Hematopoietic multipotent progenitor cell (in vitro differentiated cells): ENCODE data around the gene C2. TPM values are rescaled to one million over a fixed set of nuclear protein-coding genes. Genes with fewer than 3 reads are reported as not detected.
"Not testable (repeated sequence)": the region's sequence is repeated elsewhere in the genome, so short reads cannot be mapped to it uniquely, and the experiment has no call there.

Experiments
- DNase-seq, 3 donors: peaks; one replicate each; pipeline ENCODE4 v3.0.0-alpha.2; 2011 to 2015; ENCODE audit warnings: low read depth in 2 of 3, low spot score in 2 of 3
- small RNA-seq: library from RNA; depleted of rRNA; stranded (forward); fragments of <200 nt; gene quantifications from one replicate; pipeline ENCODE3, GENCODE V24; 2012
- total RNA-seq: library from RNA; depleted of rRNA; stranded (reverse); fragments of >200 nt; gene quantifications from one replicate; pipeline ENCODE4 v1.2.3, GENCODE V29; 2012

C2 gene
- total RNA-seq, 1 donor, result 0.54 TPM

DNA sequence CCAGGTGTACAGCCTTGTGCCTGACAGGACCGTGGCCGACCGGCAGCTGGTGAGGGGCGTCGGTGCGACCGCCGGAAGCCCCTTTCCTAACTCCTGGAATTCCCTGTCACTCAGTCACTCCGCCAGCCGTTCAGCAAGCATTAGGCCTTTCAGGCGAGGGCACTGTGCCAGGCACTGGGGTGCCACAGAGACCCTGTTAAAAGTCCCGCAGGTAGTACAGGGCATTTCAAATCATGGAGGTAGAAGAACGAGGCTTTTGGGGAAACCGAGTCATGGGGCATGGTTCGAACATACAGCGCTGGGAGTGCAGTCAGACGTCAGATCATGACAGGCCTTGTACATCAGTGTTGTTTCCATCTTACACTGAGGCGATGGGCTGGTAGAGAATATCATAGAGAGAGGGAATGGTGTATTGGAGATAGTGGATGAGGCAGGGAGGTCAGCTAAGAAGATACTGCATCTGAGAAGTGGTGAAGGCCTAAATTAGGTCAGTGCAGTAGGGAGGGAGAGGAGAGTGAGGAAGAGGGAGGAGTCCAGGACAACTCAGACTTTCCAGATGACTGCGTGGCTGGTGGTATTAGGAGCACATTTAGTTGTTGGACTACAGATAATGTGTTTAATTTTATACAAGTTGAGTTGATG, 45.3 kb downstream of the C2 start:
- DNase-seq, result no peak

DNA sequence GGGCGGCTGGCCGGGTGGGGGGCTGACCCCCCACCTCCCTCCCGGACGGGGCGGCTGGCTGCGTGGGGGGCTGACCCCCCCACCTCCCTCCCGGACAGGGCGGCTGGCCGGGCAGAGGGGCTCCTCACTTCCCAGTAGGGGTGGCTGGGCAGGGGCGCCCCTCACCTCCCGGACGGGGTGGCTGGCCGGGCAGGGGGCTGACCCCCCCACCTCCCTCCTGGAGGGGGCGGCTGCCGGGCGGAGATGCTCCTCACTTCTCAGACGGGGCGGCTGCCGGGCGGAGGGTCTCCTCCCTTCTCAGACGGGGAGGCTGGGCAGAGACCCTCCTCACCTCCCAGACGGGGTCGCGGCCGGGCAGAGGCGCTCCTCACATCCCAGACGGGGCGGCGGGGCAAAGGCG, 48.5 kb downstream of the C2 start:
- DNase-seq, result not testable (repeated sequence)

DNA sequence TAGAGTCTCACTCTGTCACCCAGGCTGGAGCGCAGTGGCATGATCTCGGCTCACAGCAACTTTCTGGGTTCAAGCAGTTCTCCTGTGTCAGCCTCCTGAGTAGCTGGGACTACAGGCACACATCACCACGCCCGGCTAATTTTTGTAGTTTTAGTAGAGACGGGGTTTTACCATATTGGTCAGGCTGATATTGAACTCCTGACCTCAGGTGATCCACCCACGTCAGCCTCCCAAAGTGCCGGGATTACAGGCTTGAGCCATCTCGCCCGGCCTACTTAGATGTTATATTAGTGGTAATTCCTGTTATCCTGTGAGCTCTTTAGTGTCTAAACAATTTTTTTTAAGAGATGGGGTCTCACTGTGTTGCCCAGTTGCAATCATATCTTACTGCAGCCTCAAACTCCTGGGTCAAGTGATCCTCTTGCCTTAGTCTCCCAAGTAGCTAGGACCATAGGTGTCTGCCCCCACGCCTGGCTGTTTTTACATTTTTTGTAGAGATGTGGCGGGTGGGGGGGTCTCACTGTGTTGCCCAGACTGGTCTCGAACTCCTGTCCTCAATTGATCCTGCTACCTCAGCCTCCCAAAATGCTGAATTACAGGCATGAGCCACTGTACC, 50.4 kb downstream of the C2 start:
- no peak for DNase-seq

DNA sequence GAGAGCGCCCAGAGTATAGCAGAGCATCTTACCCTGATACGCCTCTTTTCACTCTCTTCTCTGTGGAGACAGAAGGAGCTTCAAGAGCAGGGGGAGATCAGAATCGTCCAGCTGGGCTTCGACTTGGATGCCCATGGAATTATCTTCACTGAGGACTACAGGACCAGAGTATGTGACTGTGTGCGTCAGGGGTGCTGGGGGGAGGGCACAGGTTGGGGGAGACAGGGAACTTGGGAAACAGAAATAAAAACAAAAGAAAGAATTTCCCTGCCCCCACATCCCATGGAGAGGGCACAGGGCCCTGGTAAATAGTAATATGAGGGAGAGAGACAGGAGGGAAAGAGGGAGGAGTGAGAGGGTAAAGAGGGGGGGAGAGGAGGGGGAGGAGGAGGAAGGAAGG, 51.3 kb downstream of the C2 start:
- no peak for DNase-seq

DNA sequence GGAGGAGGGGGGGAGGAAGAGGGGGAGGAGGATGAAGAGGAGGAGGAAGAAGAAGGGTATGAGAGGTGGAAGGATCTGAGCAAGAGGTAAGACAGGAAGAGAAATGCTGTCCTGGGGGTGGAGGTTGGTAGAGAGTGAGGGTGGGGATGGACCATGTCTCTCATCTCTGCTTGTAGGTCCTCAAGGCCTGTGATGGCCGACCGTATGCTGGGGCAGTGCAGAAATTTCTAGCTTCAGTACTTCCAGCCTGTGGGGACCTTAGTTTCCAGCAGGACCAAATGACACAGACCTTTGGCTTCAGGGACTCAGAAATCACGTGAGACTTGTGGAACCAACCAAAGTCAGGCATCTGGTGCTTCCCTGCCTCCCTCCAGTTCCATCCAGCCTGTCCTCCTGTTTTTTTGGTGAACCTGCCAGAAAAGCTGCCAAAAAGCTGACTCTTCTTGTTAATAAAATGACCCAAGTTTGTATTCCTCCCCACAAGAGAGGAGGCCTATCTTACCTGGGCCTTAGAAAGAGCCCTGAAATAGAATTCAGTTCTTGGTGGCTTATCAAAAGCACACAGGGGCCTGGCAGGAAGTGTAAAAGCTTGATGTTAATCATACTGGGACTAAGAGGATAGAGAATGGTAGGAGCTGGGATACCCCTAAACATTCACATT, 51.9 kb downstream of the C2 start:
- no peak for DNase-seq

DNA sequence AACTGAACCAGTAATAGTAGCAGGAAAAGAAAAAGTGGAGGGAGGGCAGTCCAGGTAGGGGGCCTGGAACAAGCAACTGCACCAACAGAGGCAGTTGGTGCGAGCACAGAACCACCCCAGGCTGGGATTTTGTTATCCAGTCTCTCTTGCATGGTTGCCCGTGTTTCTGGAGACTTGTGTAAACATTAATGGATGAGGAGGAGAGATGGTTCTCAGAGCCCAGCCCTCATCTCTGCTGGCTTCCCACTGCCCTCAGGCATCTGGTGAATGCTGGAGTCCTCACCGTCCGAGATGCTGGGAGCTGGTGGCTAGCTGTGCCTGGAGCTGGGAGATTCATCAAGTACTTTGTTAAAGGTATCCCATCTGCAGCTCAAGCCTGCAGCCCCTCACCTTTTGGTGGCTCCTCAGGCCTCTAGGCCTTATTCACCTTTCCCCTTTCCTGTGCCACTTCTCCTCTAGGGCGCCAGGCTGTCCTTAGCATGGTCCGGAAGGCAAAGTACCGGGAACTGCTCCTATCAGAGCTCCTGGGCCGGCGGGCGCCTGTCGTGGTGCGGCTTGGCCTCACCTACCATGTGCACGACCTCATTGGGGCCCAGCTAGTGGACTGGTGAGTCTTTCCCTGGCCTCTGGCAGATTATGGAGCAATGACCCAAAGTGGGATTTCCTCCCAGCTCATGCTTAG, 52.8 kb downstream of the C2 start:
- DNase-seq, result not testable (repeated sequence)

DNA sequence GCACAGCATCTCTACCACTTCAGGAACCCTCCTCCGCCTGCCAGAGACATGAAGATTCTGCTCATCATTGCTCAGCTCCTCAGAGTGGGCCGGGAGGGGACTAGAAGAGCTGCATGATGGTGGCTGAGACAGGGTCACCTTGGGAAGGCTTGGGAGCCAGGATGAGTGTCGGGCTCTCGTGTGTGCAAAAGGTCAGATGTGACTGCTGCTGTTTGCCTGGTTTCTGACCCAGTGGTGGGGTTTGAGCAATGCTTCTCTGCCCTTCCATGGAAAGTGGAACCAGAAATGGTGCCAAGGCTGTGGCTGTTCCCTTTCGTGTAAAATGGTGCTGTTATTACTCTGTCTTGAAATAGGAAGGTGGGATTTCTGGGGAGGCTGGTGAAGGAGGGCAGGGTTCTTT, 53.5 kb downstream of the C2 start:
- DNase-seq, result not testable (repeated sequence)

DNA sequence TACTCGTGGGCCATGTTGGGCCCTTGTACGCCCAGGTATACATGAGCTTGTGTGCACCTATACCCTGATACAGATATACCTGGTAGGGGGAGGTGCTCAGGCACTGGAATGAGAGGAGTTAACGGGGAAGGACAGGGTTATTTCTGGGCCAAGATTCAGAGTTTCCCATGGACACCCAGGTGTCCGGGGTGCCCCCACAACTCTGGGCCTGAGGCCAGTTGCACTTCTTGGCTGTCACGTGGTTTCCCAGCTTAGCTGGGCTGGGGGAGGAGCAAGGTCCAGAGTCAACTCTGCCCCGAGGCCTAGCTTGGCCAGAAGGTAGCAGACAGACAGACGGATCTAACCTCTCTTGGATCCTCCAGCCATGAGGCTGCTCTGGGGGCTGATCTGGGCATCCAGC, 54.2 kb downstream of the C2 start, which contains the start of gene C4A:
TSS of gene C4A (plus strand) at position 314 of the 400 bp plus-strand sequence. CDS start at position 365, 51 bp downstream.
- DNase-seq, result not testable (repeated sequence)

DNA sequence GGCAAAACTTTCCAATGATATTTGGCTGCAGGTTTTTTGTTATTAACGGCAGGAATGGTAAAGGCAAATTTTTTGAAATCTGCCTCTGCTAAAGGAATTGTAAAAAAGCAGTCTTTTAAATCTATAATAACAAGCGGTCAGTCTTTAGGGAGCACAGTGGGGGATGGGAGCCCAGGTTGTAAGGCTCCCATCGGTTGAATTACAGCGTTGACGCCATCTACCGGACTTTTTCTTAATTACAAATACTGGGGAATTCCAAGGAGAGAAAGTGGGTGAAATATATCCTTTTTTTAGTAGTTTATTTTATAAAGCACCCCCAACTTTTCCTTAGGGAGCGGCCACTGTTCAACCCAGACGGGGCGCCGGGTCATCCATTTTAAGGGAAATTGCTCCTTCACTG, 61.8 kb downstream of the C2 start:
- DNase-seq, result not testable (repeated sequence)

DNA sequence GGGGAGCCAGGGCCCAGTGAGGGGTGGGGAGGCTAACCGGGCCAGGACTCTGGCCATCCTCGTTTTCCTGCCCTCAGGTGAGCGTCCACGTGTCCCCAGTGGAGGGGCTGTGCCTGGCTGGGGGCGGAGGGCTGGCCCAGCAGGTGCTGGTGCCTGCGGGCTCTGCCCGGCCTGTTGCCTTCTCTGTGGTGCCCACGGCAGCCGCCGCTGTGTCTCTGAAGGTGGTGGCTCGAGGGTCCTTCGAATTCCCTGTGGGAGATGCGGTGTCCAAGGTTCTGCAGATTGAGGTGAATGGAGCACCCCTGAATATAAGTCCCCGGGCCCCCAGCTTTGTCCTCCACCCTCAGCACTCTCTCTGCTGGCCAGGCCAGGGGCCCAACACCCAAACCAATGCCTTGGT, 66.9 kb downstream of the C2 start:
- DNase-seq, result not testable (repeated sequence)

Small RNA genes within 50 kb of the gene (small RNA-seq; reads per million reads assigned to genes)
- not detected for gene AL645922.1

Other genes with a start within 250 kb of the C2 start
- gene LY6G5C, start 246.7 kb upstream of the C2 start, total RNA-seq, result 3.5 TPM
- gene ABHD16A, start 224.4 kb upstream of the C2 start, total RNA-seq, result 75.4 TPM
- 0.54 TPM for gene LY6G6F, start 220.9 kb upstream of the C2 start, total RNA-seq
- gene LY6G6D, start 212.4 kb upstream of the C2 start, total RNA-seq, result 1.6 TPM
- gene LY6G6C, start 206.0 kb upstream of the C2 start, total RNA-seq, result 0.54 TPM
- 7.8 TPM for gene MPIG6B, start 204.3 kb upstream of the C2 start, total RNA-seq
- 223 TPM for gene DDAH2, start 198.4 kb upstream of the C2 start, total RNA-seq
- 794 TPM for gene CLIC1, start 191.2 kb upstream of the C2 start, total RNA-seq
- gene MSH5, start 187.7 kb upstream of the C2 start, total RNA-seq, result 32.3 TPM
- 0.27 TPM for gene SAPCD1, start 165.1 kb upstream of the C2 start, total RNA-seq
- 2.4 TPM for gene VWA7, start 150.4 kb upstream of the C2 start, total RNA-seq
- gene VARS1, start 132.0 kb upstream of the C2 start, total RNA-seq, result 52.0 TPM
- gene LSM2, start 120.8 kb upstream of the C2 start, total RNA-seq, result 70.6 TPM
- 1.9 TPM for gene HSPA1L, start 112.4 kb upstream of the C2 start, total RNA-seq
- 358 TPM for gene HSPA1A, start 112.2 kb upstream of the C2 start, total RNA-seq
- 303 TPM for gene HSPA1B, start 100.0 kb upstream of the C2 start, total RNA-seq
- 51.7 TPM for gene NEU1, start 64.9 kb upstream of the C2 start, total RNA-seq
- 0.81 TPM for gene SLC44A4, start 48.7 kb upstream of the C2 start, total RNA-seq
- 128 TPM for gene EHMT2, start 30.0 kb upstream of the C2 start, total RNA-seq
- 8.9 TPM for gene ZBTB12, start 25.6 kb upstream of the C2 start, total RNA-seq
- gene CFB, start 18.4 kb downstream of the C2 start, total RNA-seq, result 0.54 TPM
- 44.7 TPM for gene NELFE, start 31.3 kb downstream of the C2 start, total RNA-seq
- 62.7 TPM for gene SKIC2, start 31.5 kb downstream of the C2 start, total RNA-seq
- 36.4 TPM for gene DXO, start 44.4 kb downstream of the C2 start, total RNA-seq
- 5.9 TPM for gene C4A, start 54.3 kb downstream of the C2 start, total RNA-seq
- 4.6 TPM for gene C4B, start 87.1 kb downstream of the C2 start, total RNA-seq
- 0.27 TPM for gene CYP21A2, start 110.7 kb downstream of the C2 start, total RNA-seq
- 1.1 TPM for gene TNXB, start 181.6 kb downstream of the C2 start, total RNA-seq
- 49.8 TPM for gene ATF6B, start 200.5 kb downstream of the C2 start, total RNA-seq
- gene FKBPL, start 202.6 kb downstream of the C2 start, total RNA-seq, result 4.0 TPM
- gene PRRT1, start 224.2 kb downstream of the C2 start, total RNA-seq, result 0.27 TPM
- 30.2 TPM for gene PPT2, start 226.4 kb downstream of the C2 start, total RNA-seq
- 5.1 TPM for gene EGFL8, start 236.9 kb downstream of the C2 start, total RNA-seq
- 41.7 TPM for gene AGPAT1, start 248.4 kb downstream of the C2 start, total RNA-seq